NT2/D1 (cell line): ENCODE data around the gene ACSS3.

Source experiments
- DNase-seq: peaks from one replicate; pipeline ENCODE4 v3.0.0-alpha.2; 2011; ENCODE audit warnings: low read depth, low spot score
- H3K27me3 ChIP-seq: 2 replicates; pipeline ENCODE4 v1.6.0; 2011; ENCODE audit warnings: mild to moderate bottlenecking; ENCODE audit not compliant: insufficient read length, insufficient read depth
- H3K36me3 ChIP-seq: 2 replicates; pipeline ENCODE4 v1.6.1; 2011; ENCODE audit warnings: mild to moderate bottlenecking, low read length, mixed read lengths; ENCODE audit not compliant: insufficient read depth, insufficient read length
- H3K4me1 ChIP-seq: 2 replicates; pipeline ENCODE4 v1.5.1; 2011; ENCODE audit not compliant: insufficient read depth, insufficient read length
- H3K4me3 ChIP-seq: 2 replicates; pipeline ENCODE4 v1.5.1; 2011; ENCODE audit warnings: low read depth; ENCODE audit not compliant: insufficient read length
- H3K9ac ChIP-seq: 2 replicates; pipeline ENCODE4 v1.6.0; 2011; ENCODE audit warnings: low read depth; ENCODE audit not compliant: insufficient read length
- H3K9me3 ChIP-seq: 2 replicates; pipeline ENCODE4 v1.5.1; 2011; ENCODE audit warnings: mild to moderate bottlenecking, low read length; ENCODE audit not compliant: insufficient read depth
- SUZ12 ChIP-seq: IDR thresholded peaks from 2 replicates; pipeline ENCODE4 v1.6.1; 2011; ENCODE audit not compliant: insufficient read length, insufficient read depth; ENCODE audit errors: extremely low read depth
- YY1 ChIP-seq: IDR thresholded peaks from 2 replicates; pipeline ENCODE4 v1.6.1; 2011; ENCODE audit not compliant: insufficient read length, insufficient read depth
- ZNF274 ChIP-seq: IDR thresholded peaks from 2 replicates; pipeline ENCODE4 v1.6.1; 2011; ENCODE audit warnings: mild to moderate bottlenecking, low read depth, low read length

The ACSS3 gene

GRCh38 chr12:81222846-81223592 lies 145.1 kb downstream of the ACSS3 start:
- H3K9ac ChIP-seq = no peak overlapping the region
- H3K4me3 ChIP-seq = no peak overlapping the region
- H3K4me1 ChIP-seq = no peaks in the 10 kb centered on the region
- DNase-seq = no peak
- TF ChIP-seq ZNF274 = no peak
- TF ChIP-seq YY1 = no peak
- TF ChIP-seq SUZ12 = no peak
- H3K9me3 ChIP-seq = no peaks in the 10 kb centered on the region
- no peaks in the 10 kb centered on the region for H3K27me3 ChIP-seq
- no peaks in the 10 kb centered on the region for H3K36me3 ChIP-seq

- Histone ChIP-seq H3K36me3 (no peaks in the 10 kb centered on the region), H3K9ac (no peak overlapping the region), H3K27me3 (no peaks in the 10 kb centered on the region), H3K9me3 (no peaks in the 10 kb centered on the region), H3K4me3 (no peak overlapping the region), H3K4me1 (no peaks in the 10 kb centered on the region)
- no peak for TF ChIP-seq SUZ12
- no peak for TF ChIP-seq ZNF274
- TF ChIP-seq YY1 = no peak
- DNase-seq = no peak
Measured at GRCh38 chr12:81224626-81225025, 146.7 kb downstream of the ACSS3 start.

- Histone ChIP-seq H3K36me3 (no peaks in the 10 kb centered on the region), H3K4me3 (no peak overlapping the region), H3K9me3 (no peaks in the 10 kb centered on the region), H3K27me3 (no peaks in the 10 kb centered on the region), H3K9ac (no peak overlapping the region), H3K4me1 (no peaks in the 10 kb centered on the region)
- no peak for DNase-seq
- no peak for TF ChIP-seq SUZ12
- no peak for TF ChIP-seq ZNF274
- TF ChIP-seq YY1 = no peak
Measured at GRCh38 chr12:81229759-81230158, 151.9 kb downstream of the ACSS3 start.

- no peaks in the 10 kb centered on the region for H3K9me3 ChIP-seq
- TF ChIP-seq ZNF274 (no peak), SUZ12 (no peak), YY1 (no peak)
- no peaks in the 10 kb centered on the region for H3K27me3 ChIP-seq
- DNase-seq = no peak
- no peak overlapping the region for H3K9ac ChIP-seq
- H3K36me3 ChIP-seq = no peaks in the 10 kb centered on the region
- H3K4me1 ChIP-seq = no peaks in the 10 kb centered on the region
- no peak overlapping the region for H3K4me3 ChIP-seq
Measured at GRCh38 chr12:81231574-81232368, 153.9 kb downstream of the ACSS3 start.

- Histone ChIP-seq H3K4me1 (no peaks in the 10 kb centered on the region), H3K9ac (no peak overlapping the region), H3K9me3 (no peaks in the 10 kb centered on the region), H3K4me3 (no peak overlapping the region), H3K27me3 (no peaks in the 10 kb centered on the region), H3K36me3 (no peaks in the 10 kb centered on the region)
- DNase-seq = no peak
- TF ChIP-seq YY1 = no peak
- no peak for TF ChIP-seq SUZ12
- TF ChIP-seq ZNF274 = no peak
Measured at GRCh38 chr12:81245458-81245857, 167.6 kb downstream of the ACSS3 start.

- no peak overlapping the region for H3K9ac ChIP-seq
- no peaks in the 10 kb centered on the region for H3K27me3 ChIP-seq
- no peaks in the 10 kb centered on the region for H3K9me3 ChIP-seq
- H3K4me1 ChIP-seq = no peaks in the 10 kb centered on the region
- TF ChIP-seq SUZ12 (no peak), ZNF274 (no peak), YY1 (no peak)
- no peaks in the 10 kb centered on the region for H3K36me3 ChIP-seq
- no peak overlapping the region for H3K4me3 ChIP-seq
- DNase-seq = no peak
Measured at GRCh38 chr12:81245907-81246570, 168.2 kb downstream of the ACSS3 start.

- Histone ChIP-seq H3K27me3 (no peaks in the 10 kb centered on the region), H3K4me3 (no peak overlapping the region), H3K9ac (no peak overlapping the region), H3K9me3 (no peaks in the 10 kb centered on the region), H3K36me3 (no peaks in the 10 kb centered on the region), H3K4me1 (no peaks in the 10 kb centered on the region)
- no peak for DNase-seq
- TF ChIP-seq YY1 (no peak), SUZ12 (no peak), ZNF274 (no peak)
Measured at GRCh38 chr12:81249976-81250375, 172.1 kb downstream of the ACSS3 start.
